ENCODE results near the gene IRF9. TPM values are rescaled to one million over a fixed set of nuclear protein-coding genes. Genes with fewer than 3 reads are reported as not detected.

IRF9 gene
- total RNA-seq, result 136 and 154 TPM in 2 replicates

GRCh38 chr14:24160850-24161804 is at the start of gene IRF9:
IRF9 (plus strand) TSS chr14:24161265; CDS start chr14:24162145, 880 bp downstream.

GRCh38 chr14:24114532-24115421 is 46.3 kb upstream of the IRF9 start, which contains the start of the genes DCAF11 and NRL:
DCAF11 (plus strand) TSS chr14:24114777; CDS start chr14:24115595, 818 bp downstream.
NRL (minus strand) TSS chr14:24114949; CDS start chr14:24082848, 32,101 bp downstream.

GRCh38 chr14:24130380-24130716 is 30.7 kb upstream of the IRF9 start, which contains the start of gene FITM1:
FITM1 (plus strand) TSS chr14:24130659; CDS start chr14:24131564, 905 bp downstream.

GRCh38 chr14:24135834-24136683 is 25.0 kb upstream of the IRF9 start, which contains the start of gene PSME1:
PSME1 (plus strand) TSS chr14:24136194; CDS start chr14:24136263, 69 bp downstream.

GRCh38 chr14:24141097-24141880 is 19.8 kb upstream of the IRF9 start, which contains the start of gene EMC9:
EMC9 (minus strand) TSS chr14:24141591; CDS start chr14:24141304, 287 bp downstream.

GRCh38 chr14:24146453-24146977 is 14.6 kb upstream of the IRF9 start, which contains the start of gene PSME2:
PSME2 (minus strand) TSS chr14:24146610; CDS start chr14:24146581, 29 bp downstream.

GRCh38 chr14:24146978-24147760 is 13.9 kb upstream of the IRF9 start, which contains the start of gene RNF31:
RNF31 (plus strand) TSS chr14:24147498; CDS start chr14:24147699, 201 bp downstream.

GRCh38 chr14:24171422-24172260 is 10.6 kb downstream of the IRF9 start, which contains the start of gene REC8:
REC8 (plus strand) TSS chr14:24172080; CDS start chr14:24172553, 473 bp downstream.

GRCh38 chr14:24188251-24189058 is 27.4 kb downstream of the IRF9 start, which contains the start of gene IPO4:
IPO4 (minus strand) TSS chr14:24188816; CDS start chr14:24188787, 29 bp downstream.

GRCh38 chr14:24195186-24196070 is 34.4 kb downstream of the IRF9 start, which contains the start of gene TM9SF1:
TM9SF1 (minus strand) TSS chr14:24195441; CDS start chr14:24195019, 422 bp downstream.

GRCh38 chr14:24212924-24213865 is 52.1 kb downstream of the IRF9 start, which contains the start of gene CHMP4A:
CHMP4A (minus strand) TSS chr14:24213488; CDS start chr14:24213439, 49 bp downstream.

GRCh38 chr14:24215495-24216344 is 54.7 kb downstream of the IRF9 start, which contains the start of gene MDP1:
MDP1 (minus strand) TSS chr14:24216066; CDS start chr14:24215955, 111 bp downstream.

